K562 (cell line): Measurements from ENCODE around the gene BICD1. TPM values are rescaled to one million over a fixed set of nuclear protein-coding genes. Genes with fewer than 3 reads are reported as not detected.
A peak's percentile ranks its signal among the peaks of the same experiment; 100 is the strongest.

ENCODE experiments used
- CHD2 ChIP-seq: IDR thresholded peaks from 2 replicates; pipeline ENCODE4 v1.6.1; 2011; ENCODE audit warnings: low read depth, low read length
- DPF2 ChIP-seq: fragments of 450-650 bp; IDR thresholded peaks from 2 replicates; pipeline ENCODE4 v1.6.1; 2016
- FOXK2 ChIP-seq, 2 experiments: fragments of 450-650 bp; IDR thresholded peaks in 1 of 2; conservative IDR thresholded peaks in 1 of 2; 2 replicates each; pipeline ENCODE4 v1.6.1; 2016; ENCODE audit warnings: low read depth in 2 of 2, mild to moderate bottlenecking in 1 of 2
- GABPA ChIP-seq: fragments of 200-800 bp; sonication (Bioruptor generic); conservative IDR thresholded peaks from 2 replicates; pipeline ENCODE4 v1.6.1; 2016; ENCODE audit warnings: low read depth, missing genetic modification characterization, missing compliant biosample characterization
- JUND ChIP-seq, 2 experiments: IDR thresholded peaks; 2 replicates in 1 of 2; 3 replicates in 1 of 2; pipeline ENCODE4 v1.6.1; 2011; ENCODE audit warnings: borderline replicate concordance in 2 of 2, low read depth in 2 of 2, low read length in 2 of 2, improper control_type of control experiment in 1 of 2, missing biosample characterization in 1 of 2, missing genetic modification characterization in 1 of 2, missing genetic modification reagents in 1 of 2
- NRF1 ChIP-seq, 2 experiments: fragments of 450-650 bp; IDR thresholded peaks in 1 of 2; conservative IDR thresholded peaks in 1 of 2; 2 replicates each; pipeline ENCODE4 v1.6.1; 2014; ENCODE audit warnings: mild to moderate bottlenecking in 2 of 2
- POLR2AphosphoS5 ChIP-seq: IDR thresholded peaks from 2 replicates; pipeline ENCODE4 v1.6.1; 2011; ENCODE audit warnings: mild to moderate bottlenecking, low read depth, low read length, moderate library complexity; ENCODE audit not compliant: control insufficient read depth, insufficient read depth
- POLR2B ChIP-seq: fragments of 450-650 bp; IDR thresholded peaks from 2 replicates; pipeline ENCODE4 v1.6.1; 2018; ENCODE audit warnings: low read depth; ENCODE audit not compliant: partially characterized antibody
- SMARCA5 ChIP-seq: fragments of 450-650 bp; IDR thresholded peaks from 2 replicates; pipeline ENCODE4 v1.6.1; 2016
- TBP ChIP-seq: optimal IDR thresholded peaks from 2 replicates; pipeline ENCODE3; 2011; ENCODE audit warnings: low read depth, low read length, improper control_type of control experiment
- polyA plus RNA-seq, 8 experiments: library from polyadenylated mRNA; depleted of rRNA in 4 of 8; stranded (reverse) in 5 of 8; unstranded in 3 of 8; fragments of >200 nt; fragmentation: Nextera tagmentation in 2 of 8; fragmentation: Illumina TruSeq in 1 of 8; extraction: Ambion mirVana in 2 of 8; extraction: Trizol in 1 of 8; gene quantifications; 2 replicates each; pipeline versions ENCODE4 v1.2.1 to v1.2.3, GENCODE V29; 2011 to 2014; ENCODE audit warnings: inconsistent platforms in 1 of 8, missing spikeins in 1 of 8
- total RNA-seq, 7 experiments: library from RNA; depleted of rRNA in 6 of 7; stranded (reverse); fragments of >200 nt in 6 of 7; fragmentation: Illumina TruSeq in 2 of 7; extraction: Trizol in 2 of 7; gene quantifications; 2 replicates each; pipeline versions ENCODE4 v1.2.1 to v1.2.3, GENCODE V29; 2011 to 2021; ENCODE audit warnings: low replicate concordance in 1 of 7
- TF ChIP-seq, protein P1 (sequence below): sonication (generic); formaldehyde crosslinking; IDR thresholded peaks from 2 replicates; pipeline ENCODE4 v1.8.0; 2022; ENCODE audit warnings: missing genetic modification reagents, mild to moderate bottlenecking, moderate library complexity, borderline replicate concordance
- TF ChIP-seq, protein P2 (sequence below), 2 experiments: fragments of 450-650 bp; IDR thresholded peaks; 2 replicates each; pipeline ENCODE4 v1.6.1; 2016; ENCODE audit warnings: mild to moderate bottlenecking in 2 of 2, borderline replicate concordance in 1 of 2, low read depth in 1 of 2, moderate library complexity in 1 of 2
- TF ChIP-seq, protein P3 (sequence below): sonication (generic); formaldehyde crosslinking; IDR thresholded peaks from 2 replicates; pipeline ENCODE4 v1.9.0; 2022; ENCODE audit warnings: mild to moderate bottlenecking, missing genetic modification reagents
- TF ChIP-seq, protein P4 (sequence below): sonication (generic); formaldehyde crosslinking; IDR thresholded peaks from 2 replicates; pipeline ENCODE4 v1.8.0; 2022; ENCODE audit warnings: mild to moderate bottlenecking, missing genetic modification reagents

Gene BICD1
- total and polyA plus RNA-seq, 9 of the 15 experiments (the other 6 are each of a cell fraction or from before 2014, with no cell fraction given) = 3.5 to 21.1 (median 12.5) TPM

DNA sequence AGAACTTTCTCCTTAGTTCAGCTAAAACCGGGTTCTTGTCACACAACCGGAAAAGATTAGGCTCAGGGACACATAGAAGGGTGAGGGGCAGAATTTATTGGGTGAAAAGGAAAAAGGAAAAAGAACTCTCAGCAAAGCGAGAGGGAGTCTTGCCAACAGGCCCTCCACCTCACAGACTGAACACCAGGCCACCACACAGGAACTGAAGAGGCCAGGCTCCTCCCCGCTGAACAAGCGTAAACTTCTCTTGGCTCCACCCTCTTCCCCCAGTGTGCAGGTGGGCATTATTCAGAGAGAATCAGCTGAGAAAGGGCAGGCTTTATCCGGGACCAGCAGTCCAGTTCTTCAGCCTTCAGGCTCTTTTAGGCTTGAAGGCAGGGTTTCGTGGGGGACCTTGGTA is 167.1 kb downstream of the BICD1 start (continued):
- peak; percentile 23 for TF ChIP-seq TBP
- peak; percentile 66 for TF ChIP-seq POLR2B
- TF ChIP-seq JUND (IDR thresholded peaks at IDR 0.05; ENCODE audit: borderline replicate concordance, low read depth, low read length) = 0 out of 2 replicates have a peak, but pooled peaks have one; percentile 5
- TF ChIP-seq JUND (tag; IDR thresholded peaks at IDR 0.05; ENCODE audit: borderline replicate concordance, low read depth, low read length) = no peak
- TF ChIP-seq FOXK2 (conservative IDR thresholded peaks at IDR 0.05 in 1 of 2, IDR thresholded peaks at IDR 0.05 in 1 of 2; ENCODE audit: low read depth in 2 of 2) = 0 out of 4 replicates have a peak, but pooled peaks of 1 of the 2 experiments have one; percentile 11
- TF ChIP-seq, protein P1, sequence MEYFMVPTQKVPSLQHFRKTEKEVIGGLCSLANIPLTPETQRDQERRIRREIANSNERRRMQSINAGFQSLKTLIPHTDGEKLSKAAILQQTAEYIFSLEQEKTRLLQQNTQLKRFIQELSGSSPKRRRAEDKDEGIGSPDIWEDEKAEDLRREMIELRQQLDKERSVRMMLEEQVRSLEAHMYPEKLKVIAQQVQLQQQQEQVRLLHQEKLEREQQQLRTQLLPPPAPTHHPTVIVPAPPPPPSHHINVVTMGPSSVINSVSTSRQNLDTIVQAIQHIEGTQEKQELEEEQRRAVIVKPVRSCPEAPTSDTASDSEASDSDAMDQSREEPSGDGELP (CRISPR knock-in tag) = peak; percentile 50; the same call in 1 of the 2 replicates
- TF ChIP-seq CHD2 = no peak
- TF ChIP-seq, protein P2, sequence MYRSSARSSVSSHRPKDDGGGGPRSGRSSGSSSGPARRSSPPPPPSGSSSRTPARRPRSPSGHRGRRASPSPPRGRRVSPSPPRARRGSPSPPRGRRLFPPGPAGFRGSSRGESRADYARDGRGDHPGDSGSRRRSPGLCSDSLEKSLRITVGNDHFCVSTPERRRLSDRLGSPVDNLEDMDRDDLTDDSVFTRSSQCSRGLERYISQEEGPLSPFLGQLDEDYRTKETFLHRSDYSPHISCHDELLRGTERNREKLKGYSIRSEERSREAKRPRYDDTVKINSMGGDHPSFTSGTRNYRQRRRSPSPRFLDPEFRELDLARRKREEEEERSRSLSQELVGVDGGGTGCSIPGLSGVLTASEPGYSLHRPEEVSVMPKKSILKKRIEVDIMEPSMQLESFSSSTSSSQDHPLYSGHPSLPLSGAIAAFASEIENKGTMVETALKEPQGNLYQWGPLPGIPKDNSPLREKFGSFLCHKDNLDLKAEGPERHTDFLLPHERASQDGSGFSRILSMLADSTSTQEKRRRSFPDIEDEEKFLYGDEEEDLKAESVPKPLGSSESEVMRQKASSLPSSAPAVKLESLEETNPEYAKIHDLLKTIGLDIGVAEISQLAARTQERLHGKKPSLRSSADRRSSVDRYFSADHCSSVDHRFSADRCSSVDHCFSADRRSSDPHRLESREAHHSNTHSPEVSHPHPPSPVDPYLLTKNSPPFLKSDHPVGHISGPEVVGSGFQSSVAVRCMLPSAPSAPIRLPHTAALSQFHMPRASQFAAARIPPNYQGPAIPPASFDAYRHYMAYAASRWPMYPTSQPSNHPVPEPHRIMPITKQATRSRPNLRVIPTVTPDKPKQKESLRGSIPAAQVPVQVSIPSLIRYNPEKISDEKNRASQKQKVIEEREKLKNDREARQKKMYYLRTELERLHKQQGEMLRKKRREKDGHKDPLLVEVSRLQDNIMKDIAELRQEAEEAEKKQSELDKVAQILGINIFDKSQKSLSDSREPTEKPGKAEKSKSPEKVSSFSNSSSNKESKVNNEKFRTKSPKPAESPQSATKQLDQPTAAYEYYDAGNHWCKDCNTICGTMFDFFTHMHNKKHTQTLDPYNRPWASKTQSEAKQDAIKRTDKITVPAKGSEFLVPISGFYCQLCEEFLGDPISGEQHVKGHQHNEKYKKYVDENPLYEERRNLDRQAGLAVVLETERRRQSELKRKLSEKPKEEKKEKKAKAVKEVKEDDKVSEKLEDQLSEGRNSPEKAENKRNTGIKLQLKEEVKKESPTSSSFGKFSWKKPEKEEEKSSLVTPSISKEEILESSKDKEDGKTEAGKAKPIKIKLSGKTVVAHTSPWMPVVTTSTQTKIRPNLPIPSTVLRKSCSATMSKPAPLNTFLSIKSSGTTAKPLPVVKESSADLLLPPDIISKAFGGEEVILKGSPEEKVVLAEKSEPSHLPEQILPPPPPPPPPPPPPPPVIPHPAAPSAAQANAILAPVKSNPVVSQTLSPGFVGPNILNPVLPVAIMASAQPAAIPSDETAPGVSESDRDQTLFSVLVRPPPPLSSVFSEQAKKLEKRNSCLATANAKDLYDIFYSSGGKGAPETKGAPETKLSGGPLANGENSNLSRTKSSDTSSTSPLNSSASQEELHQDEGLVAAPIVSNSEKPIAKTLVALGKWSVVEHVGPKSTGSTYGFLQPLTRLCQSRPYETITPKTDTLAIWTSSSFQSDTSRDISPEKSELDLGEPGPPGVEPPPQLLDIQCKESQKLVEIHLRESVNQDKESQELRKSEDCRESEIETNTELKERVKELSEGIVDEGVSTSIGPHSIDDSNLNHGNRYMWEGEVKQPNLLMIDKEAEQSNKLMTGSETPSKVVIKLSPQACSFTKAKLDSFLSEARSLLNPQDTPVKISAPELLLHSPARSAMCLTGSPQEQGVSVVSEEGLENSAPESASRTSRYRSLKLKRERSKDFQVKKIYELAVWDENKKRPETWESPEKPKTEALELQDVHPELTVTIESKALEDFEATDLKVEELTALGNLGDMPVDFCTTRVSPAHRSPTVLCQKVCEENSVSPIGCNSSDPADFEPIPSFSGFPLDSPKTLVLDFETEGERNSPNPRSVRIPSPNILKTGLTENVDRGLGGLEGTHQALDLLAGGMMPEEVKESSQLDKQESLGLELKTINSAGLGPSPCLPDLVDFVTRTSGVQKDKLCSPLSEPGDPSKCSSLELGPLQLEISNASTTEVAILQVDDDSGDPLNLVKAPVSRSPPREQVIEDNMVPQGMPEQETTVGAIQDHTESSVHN (IDR thresholded peaks at IDR 0.05; ENCODE audit: borderline replicate concordance in 1 of 2, low read depth in 1 of 2) = no peak
- TF ChIP-seq, protein P3, sequence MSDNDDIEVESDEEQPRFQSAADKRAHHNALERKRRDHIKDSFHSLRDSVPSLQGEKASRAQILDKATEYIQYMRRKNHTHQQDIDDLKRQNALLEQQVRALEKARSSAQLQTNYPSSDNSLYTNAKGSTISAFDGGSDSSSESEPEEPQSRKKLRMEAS (CRISPR knock-in tag) = no peak
- TF ChIP-seq, protein P4, sequence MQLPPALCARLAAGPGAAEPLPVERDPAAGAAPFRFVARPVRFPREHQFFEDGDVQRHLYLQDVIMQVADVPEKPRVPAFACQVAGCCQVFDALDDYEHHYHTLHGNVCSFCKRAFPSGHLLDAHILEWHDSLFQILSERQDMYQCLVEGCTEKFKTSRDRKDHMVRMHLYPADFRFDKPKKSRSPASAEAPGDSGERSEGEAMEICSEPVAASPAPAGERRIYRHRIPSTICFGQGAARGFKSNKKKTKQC (CRISPR knock-in tag) = no peak
- TF ChIP-seq POLR2AphosphoS5 = 0 out of 2 replicates have a peak, but pooled peaks have one; percentile 52
- no peak for TF ChIP-seq SMARCA5
- TF ChIP-seq GABPA (tag) = 0 out of 2 replicates have a peak, but pooled peaks have one; percentile 19
- TF ChIP-seq DPF2 = 0 out of 2 replicates have a peak, but pooled peaks have one; percentile 23
- 0 out of 4 replicates have a peak, but pooled peaks of 1 of the 2 experiments have one; percentile 20 for TF ChIP-seq NRF1 (conservative IDR thresholded peaks at IDR 0.05 in 1 of 2, IDR thresholded peaks at IDR 0.05 in 1 of 2)
